GM19328 (cell line): ENCODE results near the gene ZNF592.
"Not testable (repeated sequence)": the region's sequence is repeated elsewhere in the genome, so short reads cannot be mapped to it uniquely, and the experiment has no call there.

ENCODE experiments used
- ATAC-seq: cut with Tn5 transposase; IDR thresholded peaks from one replicate; pipeline ENCODE4 v1.9.1; 2021; ENCODE audit warnings: mild to moderate bottlenecking, moderate library complexity; ENCODE audit not compliant: unreplicated experiment

The ZNF592 gene

GRCh38 chr15:84845631-84846030 lies 97.2 kb downstream of the ZNF592 start:
- not testable (repeated sequence) for ATAC-seq

GRCh38 chr15:84846269-84846668 lies 97.9 kb downstream of the ZNF592 start:
- no peak for ATAC-seq

GRCh38 chr15:84847382-84847781 lies 99.0 kb downstream of the ZNF592 start:
- no peak for ATAC-seq

GRCh38 chr15:84852212-84852611 lies 103.8 kb downstream of the ZNF592 start:
- no peak for ATAC-seq

- ATAC-seq = no peak
Measured at GRCh38 chr15:84855136-84855535, 106.7 kb downstream of the ZNF592 start.

GRCh38 chr15:84855765-84856164 lies 107.4 kb downstream of the ZNF592 start:
- ATAC-seq = no peak
